ENCODE results near the gene STK10.

The STK10 gene

GRCh38 chr5:172140866-172141265 lies 47.2 kb downstream of the STK10 start:
- DNase-seq: no peak

- no peak for DNase-seq
Measured at GRCh38 chr5:172140120-172140519, 47.9 kb downstream of the STK10 start.

- no peak for DNase-seq
Measured at GRCh38 chr5:172137046-172137445, 51.0 kb downstream of the STK10 start.

GRCh38 chr5:172133359-172134029 lies 54.5 kb downstream of the STK10 start:
- DNase-seq: no peak

- no peak for DNase-seq
Measured at GRCh38 chr5:172131690-172132089, 56.3 kb downstream of the STK10 start.

GRCh38 chr5:172129256-172129910 lies 58.6 kb downstream of the STK10 start:
- DNase-seq: no peak

GRCh38 chr5:172127581-172127980 lies 60.4 kb downstream of the STK10 start:
- no peak for DNase-seq

GRCh38 chr5:172123269-172123692 lies 64.7 kb downstream of the STK10 start:
- peak; percentile 92 for DNase-seq

- DNase-seq: no peak
Measured at GRCh38 chr5:172119921-172120688, 67.9 kb downstream of the STK10 start.

GRCh38 chr5:172118891-172119290 lies 69.1 kb downstream of the STK10 start:
- DNase-seq: no peak

GRCh38 chr5:172117977-172118701 lies 69.9 kb downstream of the STK10 start:
- no peak for DNase-seq

GRCh38 chr5:172115541-172115982 lies 72.5 kb downstream of the STK10 start:
- DNase-seq: no peak

GRCh38 chr5:172114875-172115422 lies 73.1 kb downstream of the STK10 start:
- no peak for DNase-seq

- no peak for DNase-seq
Measured at GRCh38 chr5:172113036-172113435, 75.0 kb downstream of the STK10 start.

GRCh38 chr5:172111852-172112225 lies 76.2 kb downstream of the STK10 start:
- no peak for DNase-seq

GRCh38 chr5:172110921-172111851 lies 76.8 kb downstream of the STK10 start:
- DNase-seq: no peak

GRCh38 chr5:172110260-172110815 lies 77.7 kb downstream of the STK10 start:
- no peak for DNase-seq

GRCh38 chr5:172109749-172110148 lies 78.3 kb downstream of the STK10 start:
- DNase-seq: no peak

- DNase-seq: no peak
Measured at GRCh38 chr5:172107571-172107970, 80.5 kb downstream of the STK10 start.

- DNase-seq: peak; percentile 14
Measured at GRCh38 chr5:172106511-172107356, 81.3 kb downstream of the STK10 start.

Measured in DMS 273 treated with DMSO at 0.1 percent for 48 hours (cell line).